ENCODE measurements around the gene VTN.

Gene VTN

GRCh38 chr17:28394337-28395116 is 24.4 kb upstream of the VTN start:
- Histone ChIP-seq H3K36me3 (peaks cover 80% of the 10 kb centered on the region), H3K4me3 (ENCODE audit: low read depth, low read length) (no peak overlapping the region), H3K27ac (no peak overlapping the region), H3K27me3 (ENCODE audit: insufficient read depth, low read depth, severe bottlenecking) (no peaks in the 10 kb centered on the region), H3K9me3 (ENCODE audit: severe bottlenecking) (no peaks in the 10 kb centered on the region)
- no peak for TF ChIP-seq CTCF (IDR thresholded peaks at IDR 0.05; ENCODE audit: low read depth, low read length)
- DNase-seq = no peak

- Histone ChIP-seq H3K27ac (no peak overlapping the region), H3K4me3 (ENCODE audit: low read depth, low read length) (no peak overlapping the region), H3K27me3 (ENCODE audit: insufficient read depth, low read depth, severe bottlenecking) (no peaks in the 10 kb centered on the region), H3K36me3 (peaks cover 81% of the 10 kb centered on the region), H3K9me3 (ENCODE audit: severe bottlenecking) (no peaks in the 10 kb centered on the region)
- DNase-seq = no peak
- TF ChIP-seq CTCF (IDR thresholded peaks at IDR 0.05; ENCODE audit: low read depth, low read length) = no peak
These were observed 22.4 kb upstream of the VTN start for GRCh38 chr17:28392491-28392890.

GRCh38 chr17:28391401-28391800 is 21.3 kb upstream of the VTN start:
- Histone ChIP-seq H3K9me3 (ENCODE audit: severe bottlenecking) (no peaks in the 10 kb centered on the region), H3K4me3 (ENCODE audit: low read depth, low read length) (no peak overlapping the region), H3K36me3 (peaks cover 78% of the 10 kb centered on the region), H3K27me3 (ENCODE audit: insufficient read depth, low read depth, severe bottlenecking) (no peaks in the 10 kb centered on the region), H3K27ac (no peak overlapping the region)
- TF ChIP-seq CTCF (IDR thresholded peaks at IDR 0.05; ENCODE audit: low read depth, low read length) = no peak
- DNase-seq = no peak

GRCh38 chr17:28390984-28391383 is 20.9 kb upstream of the VTN start:
- Histone ChIP-seq H3K27ac (no peak overlapping the region), H3K4me3 (ENCODE audit: low read depth, low read length) (no peak overlapping the region), H3K27me3 (ENCODE audit: insufficient read depth, low read depth, severe bottlenecking) (no peaks in the 10 kb centered on the region), H3K36me3 (peaks cover 77% of the 10 kb centered on the region), H3K9me3 (ENCODE audit: severe bottlenecking) (no peaks in the 10 kb centered on the region)
- TF ChIP-seq CTCF (IDR thresholded peaks at IDR 0.05; ENCODE audit: low read depth, low read length) = no peak
- no peak for DNase-seq

- H3K36me3 ChIP-seq = peaks cover 77% of the 10 kb centered on the region
- no peak for TF ChIP-seq CTCF (IDR thresholded peaks at IDR 0.05; ENCODE audit: low read depth, low read length)
- no peak overlapping the region for H3K27ac ChIP-seq
- H3K27me3 ChIP-seq (ENCODE audit: insufficient read depth, low read depth, severe bottlenecking) = no peaks in the 10 kb centered on the region
- H3K9me3 ChIP-seq (ENCODE audit: severe bottlenecking) = no peaks in the 10 kb centered on the region
- H3K4me3 ChIP-seq (ENCODE audit: low read depth, low read length) = no peak overlapping the region
- no peak for DNase-seq
These were observed 20.5 kb upstream of the VTN start for GRCh38 chr17:28390563-28390962.

- Histone ChIP-seq H3K27me3 (ENCODE audit: insufficient read depth, low read depth, severe bottlenecking) (no peaks in the 10 kb centered on the region), H3K4me3 (ENCODE audit: low read depth, low read length) (no peak overlapping the region)
These were observed 20.0 kb upstream of the VTN start for GRCh38 chr17:28390141-28390540.

More at GRCh38 chr17:28390141-28390540, 20.0 kb upstream of the VTN start:
- H3K27ac ChIP-seq = no peak overlapping the region
- no peak for DNase-seq
- H3K36me3 ChIP-seq = peaks cover 76% of the 10 kb centered on the region
- H3K9me3 ChIP-seq (ENCODE audit: severe bottlenecking) = no peaks in the 10 kb centered on the region
- no peak for TF ChIP-seq CTCF (IDR thresholded peaks at IDR 0.05; ENCODE audit: low read depth, low read length)
